GM23338 (cell line): ENCODE data around the gene UBXN11. TPM values are rescaled to one million over a fixed set of nuclear protein-coding genes. Genes with fewer than 3 reads are reported as not detected.

Source experiments
- ATAC-seq: fragments of 200-7000 bp; cut with Tn5 transposase; 3 replicates; pipeline ENCODE4 v1.9.1; 2020
- DNase-seq: peaks from one replicate; pipeline ENCODE4 v3.0.0-alpha.2; 2015; ENCODE audit warnings: low spot score
- H2AFZ ChIP-seq: fragments of 200-600 bp; sonication (generic); 2 replicates; pipeline ENCODE4 v1.8.0; 2016; ENCODE audit warnings: antibody characterized with exemption, mild to moderate bottlenecking, moderate library complexity
- H3F3A ChIP-seq: fragments of 200-600 bp; sonication (generic); replicated peaks from 2 replicates; pipeline ENCODE4 v1.8.0; 2017; ENCODE audit warnings: antibody characterized with exemption, mixed run types, low read depth
- H3K27ac ChIP-seq: fragments of 200-600 bp; sonication (generic); 2 replicates; pipeline ENCODE4 v1.6.1; 2016; ENCODE audit warnings: low read depth
- H3K27me3 ChIP-seq: fragments of 200-600 bp; sonication (generic); 2 replicates; pipeline ENCODE4 v1.8.0; 2016; ENCODE audit warnings: mild to moderate bottlenecking, mixed run types, moderate library complexity; ENCODE audit not compliant: insufficient read depth
- H3K36me3 ChIP-seq: fragments of 200-600 bp; sonication (generic); 2 replicates; pipeline ENCODE4 v1.8.0; 2016; ENCODE audit warnings: mild to moderate bottlenecking; ENCODE audit not compliant: insufficient read depth
- H3K4me1 ChIP-seq: fragments of 200-600 bp; sonication (generic); 2 replicates; pipeline ENCODE4 v1.8.0; 2016; ENCODE audit warnings: mild to moderate bottlenecking, moderate library complexity; ENCODE audit not compliant: insufficient read depth
- H3K4me2 ChIP-seq: fragments of 200-600 bp; sonication (generic); 2 replicates; pipeline ENCODE4 v1.7.1; 2017; ENCODE audit warnings: mixed run types
- H3K4me3 ChIP-seq: fragments of 200-600 bp; sonication (generic); 2 replicates; pipeline ENCODE4 v1.6.1; 2016; ENCODE audit warnings: mixed run types
- H3K79me2 ChIP-seq: fragments of 200-600 bp; sonication (generic); replicated peaks from 2 replicates; pipeline ENCODE4 v1.8.0; 2017; ENCODE audit warnings: mild to moderate bottlenecking; ENCODE audit not compliant: insufficient read depth
- H3K9me2 ChIP-seq: fragments of 200-600 bp; sonication (generic); 2 replicates; pipeline ENCODE4 v1.8.0; 2017; ENCODE audit not compliant: insufficient read depth
- H4K20me1 ChIP-seq: fragments of 200-600 bp; sonication (generic); replicated peaks from 2 replicates; pipeline ENCODE4 v1.8.0; 2017; ENCODE audit warnings: mild to moderate bottlenecking; ENCODE audit not compliant: insufficient read depth
- H3K27ac Mint-ChIP-seq: 2 replicates; pipeline ENCODE4 v1.8.0; 2020; ENCODE audit warnings: inconsistent platforms, mild to moderate bottlenecking, moderate library complexity, mixed read lengths
- H3K27me3 Mint-ChIP-seq: 3 replicates; pipeline ENCODE4 v1.8.0; 2022; ENCODE audit warnings: low read depth, mild to moderate bottlenecking, moderate library complexity, mixed read lengths, inconsistent platforms; ENCODE audit not compliant: insufficient read depth, poor library complexity
- H3K36me3 Mint-ChIP-seq: 3 replicates; pipeline ENCODE4 v1.8.0; 2021; ENCODE audit warnings: low read depth, mild to moderate bottlenecking, inconsistent platforms, moderate library complexity, mixed read lengths
- H3K4me1 Mint-ChIP-seq: 3 replicates; pipeline ENCODE4 v1.8.0; 2020; ENCODE audit warnings: mild to moderate bottlenecking, inconsistent platforms, mixed read lengths
- H3K4me3 Mint-ChIP-seq: 3 replicates; pipeline ENCODE4 v1.8.0; 2021; ENCODE audit warnings: moderate library complexity, mild to moderate bottlenecking, inconsistent platforms, mixed read lengths
- H3K9me3 Mint-ChIP-seq: 3 replicates; pipeline ENCODE4 v1.8.0; 2020; ENCODE audit warnings: moderate library complexity, mild to moderate bottlenecking, inconsistent platforms, mixed read lengths
- POLR2AphosphoS5 ChIP-seq: IDR thresholded peaks from 2 replicates; pipeline ENCODE4 v1.6.1; 2016; ENCODE audit warnings: antibody characterized with exemption, low read depth
- REST ChIP-seq: IDR thresholded peaks from one replicate; pipeline ENCODE4 v1.6.1; 2018; ENCODE audit warnings: antibody characterized with exemption; ENCODE audit not compliant: unreplicated experiment
- polyA plus RNA-seq: library from polyadenylated mRNA; unstranded; fragments of >200 nt; fragmentation: Nextera tagmentation; extraction: Ambion mirVana; gene quantifications from 2 replicates; pipeline ENCODE4 v1.2.1, GENCODE V29; 2016
- total RNA-seq: library from RNA; depleted of rRNA; stranded (reverse); fragments of >200 nt; shearing (Covaris generic); gene quantifications from 2 replicates; pipeline ENCODE4 v1.2.3, GENCODE V29; 2014
- TF ChIP-seq, protein P1 (sequence below): IDR thresholded peaks from 2 replicates; pipeline ENCODE4 v1.6.1; 2016; ENCODE audit warnings: antibody characterized with exemption

The UBXN11 gene
- total and polyA plus RNA-seq, 2 experiments from 2014 or later: 8.0 to 8.3 TPM

GRCh38 chr1:26352338-26352679 is 45.9 kb upstream of the UBXN11 start (continued):
- TF ChIP-seq REST (no peak), POLR2AphosphoS5 (no peak)

DNA sequence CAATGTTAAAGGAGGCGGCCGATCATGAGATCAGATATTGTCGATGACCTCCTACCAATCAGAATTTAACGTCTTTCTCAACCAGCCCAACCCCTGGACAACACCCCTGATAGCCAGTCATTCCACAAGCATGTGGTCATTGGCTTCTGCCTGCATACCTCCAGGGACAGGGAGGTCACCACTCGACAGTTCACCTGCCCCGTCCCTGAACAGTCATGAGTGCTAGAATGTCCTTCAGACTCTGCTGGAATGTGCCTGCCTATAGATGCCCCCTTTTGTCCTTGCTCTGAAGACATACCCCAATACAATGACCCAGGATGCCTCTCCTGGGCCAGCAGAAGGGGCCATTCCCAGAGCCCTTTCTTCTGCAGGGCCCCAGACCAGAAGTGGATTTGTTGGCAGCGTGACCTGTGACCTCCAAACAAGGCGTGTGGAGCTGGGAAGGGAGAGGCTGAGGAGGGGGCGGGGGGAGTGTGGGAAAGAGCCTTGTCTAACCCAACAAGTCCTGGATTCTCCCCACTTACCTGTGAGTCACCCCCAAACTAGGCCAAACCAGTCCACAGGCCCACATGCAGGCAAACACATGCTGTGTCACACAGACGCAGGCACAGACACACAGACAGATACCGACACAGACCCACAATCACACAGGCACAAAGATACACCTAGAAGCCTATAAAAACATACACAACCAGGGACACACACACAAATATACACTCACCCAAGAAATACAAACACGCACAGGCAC is 45.3 kb upstream of the UBXN11 start:
- no peaks in the 10 kb centered on the region for H3K79me2 ChIP-seq
- Mint-ChIP-seq H3K4me1 (peaks cover 39% of the 10 kb centered on the region), H3K4me3 (no peak overlapping the region; the same call in 2 of the 3 replicates), H3K27me3 (peaks cover 17% of the 10 kb centered on the region), H3K36me3 (no peaks in the 10 kb centered on the region), H3K9me3 (no peaks in the 10 kb centered on the region), H3K27ac (peak overlapping the region; percentile 57)
- no peak for DNase-seq
- no peak overlapping the region for H2AFZ ChIP-seq
- H3K27me3 ChIP-seq: no peaks in the 10 kb centered on the region
- H4K20me1 ChIP-seq: no peaks in the 10 kb centered on the region
- H3K4me3 ChIP-seq: no peak overlapping the region
- peak overlapping the region; percentile 82; the same call in 1 of the 2 replicates for H3K27ac ChIP-seq
- H3K9me2 ChIP-seq: no peaks in the 10 kb centered on the region
- TF ChIP-seq, protein P1, sequence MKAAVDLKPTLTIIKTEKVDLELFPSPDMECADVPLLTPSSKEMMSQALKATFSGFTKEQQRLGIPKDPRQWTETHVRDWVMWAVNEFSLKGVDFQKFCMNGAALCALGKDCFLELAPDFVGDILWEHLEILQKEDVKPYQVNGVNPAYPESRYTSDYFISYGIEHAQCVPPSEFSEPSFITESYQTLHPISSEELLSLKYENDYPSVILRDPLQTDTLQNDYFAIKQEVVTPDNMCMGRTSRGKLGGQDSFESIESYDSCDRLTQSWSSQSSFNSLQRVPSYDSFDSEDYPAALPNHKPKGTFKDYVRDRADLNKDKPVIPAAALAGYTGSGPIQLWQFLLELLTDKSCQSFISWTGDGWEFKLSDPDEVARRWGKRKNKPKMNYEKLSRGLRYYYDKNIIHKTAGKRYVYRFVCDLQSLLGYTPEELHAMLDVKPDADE: no peak
- no peak for TF ChIP-seq REST
- H3F3A ChIP-seq: no peaks in the 10 kb centered on the region; the same call in 1 of the 2 replicates
- no peak overlapping the region for H3K4me2 ChIP-seq
- H3K36me3 ChIP-seq: no peaks in the 10 kb centered on the region
- no peak for ATAC-seq
- H3K4me1 ChIP-seq: peaks cover 20% of the 10 kb centered on the region
